ENCODE measurements around the gene SYP.
A peak's percentile ranks its signal among the peaks of the same experiment; 100 is the strongest.
"Not testable (repeated sequence)": the region's sequence is repeated elsewhere in the genome, so short reads cannot be mapped to it uniquely, and the experiment has no call there.

SYP gene

GRCh38 chrX:49177873-49178480, 22.0 kb downstream of the SYP start:
- Histone ChIP-seq H3K4me1 (peaks cover 6% of the 10 kb centered on the region), H3K27me3 (ENCODE audit: low read depth) (no peaks in the 10 kb centered on the region), H3K36me3 (replicated peaks) (peaks cover 91% of the 10 kb centered on the region), H3K4me3 (no peak overlapping the region), H3K9me3 (no peaks in the 10 kb centered on the region)
- in situ Hi-C loops (cut with MboI; ENCODE audit: low sequenced_read_pairs) = no loop called here
- no peak for DNase-seq (ENCODE audit: low spot score in 2 of 2)

DNA sequence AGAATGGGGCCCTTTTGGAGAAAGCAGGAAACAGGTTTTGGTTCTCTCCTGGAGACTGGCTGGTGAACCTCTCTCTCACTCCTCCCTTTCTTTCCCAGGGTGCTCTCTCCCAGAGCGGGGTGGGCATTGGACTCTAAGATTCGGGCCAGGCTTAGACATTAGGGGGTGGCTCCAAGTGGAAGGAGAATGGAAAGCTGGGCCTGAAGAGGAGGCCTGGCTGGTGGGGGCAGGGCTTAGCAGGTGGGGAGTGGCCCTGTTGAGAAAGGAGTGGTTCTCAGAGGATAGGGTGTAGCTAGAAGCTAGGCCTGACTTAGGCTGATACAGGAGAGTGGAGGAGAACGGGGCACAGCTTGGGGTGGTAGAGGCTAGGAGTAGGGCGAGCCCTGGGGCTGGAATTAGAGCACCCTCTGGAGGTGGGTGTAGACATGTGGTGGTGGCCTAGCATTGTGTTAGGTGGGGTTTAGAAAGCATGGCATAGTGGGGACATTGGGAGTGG, 22.6 kb downstream of the SYP start:
- no peaks in the 10 kb centered on the region for H3K9me3 ChIP-seq
- no peaks in the 10 kb centered on the region for H3K27me3 ChIP-seq (ENCODE audit: low read depth)
- H3K36me3 ChIP-seq (replicated peaks) = peaks cover 86% of the 10 kb centered on the region
- no peak overlapping the region for H3K4me3 ChIP-seq
- H3K4me1 ChIP-seq = peaks cover 8% of the 10 kb centered on the region
- in situ Hi-C loops (cut with MboI; ENCODE audit: low sequenced_read_pairs) = no loop called here
- no peak for DNase-seq (ENCODE audit: low spot score in 2 of 2)

- peak in 1 of 2 experiments; percentile 63 for DNase-seq (ENCODE audit: low spot score in 2 of 2)
- peaks cover 8% of the 10 kb centered on the region for H3K4me1 ChIP-seq
- H3K9me3 ChIP-seq = no peaks in the 10 kb centered on the region
- H3K36me3 ChIP-seq (replicated peaks) = peaks cover 79% of the 10 kb centered on the region
- no peak overlapping the region for H3K4me3 ChIP-seq
- in situ Hi-C loops (cut with MboI; ENCODE audit: low sequenced_read_pairs) = no loop called here
- H3K27me3 ChIP-seq (ENCODE audit: low read depth) = no peaks in the 10 kb centered on the region
Measured at GRCh38 chrX:49176421-49177326, 23.3 kb downstream of the SYP start.

DNA sequence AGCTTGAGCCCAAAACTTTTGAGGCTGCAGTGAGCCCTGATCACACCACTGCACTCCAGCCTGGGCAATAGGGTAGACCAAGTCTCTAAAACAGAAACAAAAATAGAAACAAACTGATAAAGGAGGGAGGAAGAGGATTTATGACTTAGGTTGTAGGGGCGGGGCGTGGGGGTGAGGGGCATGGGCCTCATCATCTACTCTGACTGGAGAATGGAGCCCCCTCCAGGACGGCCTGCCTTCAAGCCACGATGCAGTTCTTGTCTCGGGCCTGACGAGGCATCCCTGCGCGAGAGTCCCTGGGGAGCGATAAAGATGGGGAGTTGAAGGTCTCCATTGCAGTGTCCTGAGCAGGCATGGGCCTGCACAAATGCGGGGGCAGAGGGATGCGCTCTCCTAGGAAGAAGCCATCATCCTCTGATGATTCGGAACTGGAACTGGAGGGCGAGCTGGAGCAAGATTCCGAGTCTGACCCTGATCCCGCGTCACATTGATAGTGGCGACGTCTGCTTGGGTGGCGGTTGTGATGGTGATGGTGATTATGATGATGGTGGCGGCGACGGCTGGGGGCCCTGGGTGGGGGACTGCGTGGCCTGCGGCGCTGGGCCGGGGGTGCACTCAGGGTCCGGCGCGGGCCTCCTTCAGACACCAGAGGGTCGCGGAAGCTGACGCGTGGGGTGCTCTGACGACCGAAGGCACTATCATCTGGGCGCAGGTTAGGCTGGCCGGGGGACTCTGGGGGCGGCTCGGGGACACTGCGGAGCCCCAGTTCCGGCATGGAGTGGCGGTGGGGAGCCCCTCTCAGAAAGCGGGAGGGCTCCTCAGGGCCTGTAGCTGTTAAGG, 24.3 kb downstream of the SYP start:
- Histone ChIP-seq H3K9me3 (no peaks in the 10 kb centered on the region), H3K4me1 (peaks cover 8% of the 10 kb centered on the region), H3K4me3 (no peak overlapping the region), H3K36me3 (replicated peaks) (peaks cover 72% of the 10 kb centered on the region), H3K27me3 (ENCODE audit: low read depth) (no peaks in the 10 kb centered on the region)
- in situ Hi-C loops (cut with MboI; ENCODE audit: low sequenced_read_pairs) = no loop called here
- DNase-seq (ENCODE audit: low spot score in 2 of 2) = peak in 1 of 2 experiments; percentile 55

GRCh38 chrX:49174723-49175122, 25.3 kb downstream of the SYP start:
- Histone ChIP-seq H3K4me3 (no peak overlapping the region), H3K4me1 (peaks cover 8% of the 10 kb centered on the region), H3K36me3 (replicated peaks) (peaks cover 66% of the 10 kb centered on the region), H3K27me3 (ENCODE audit: low read depth) (no peaks in the 10 kb centered on the region), H3K9me3 (no peaks in the 10 kb centered on the region)
- in situ Hi-C loops (cut with MboI; ENCODE audit: low sequenced_read_pairs) = no loop called here
- peak in 1 of 2 experiments; percentile 70 for DNase-seq (ENCODE audit: low spot score in 2 of 2)

DNA sequence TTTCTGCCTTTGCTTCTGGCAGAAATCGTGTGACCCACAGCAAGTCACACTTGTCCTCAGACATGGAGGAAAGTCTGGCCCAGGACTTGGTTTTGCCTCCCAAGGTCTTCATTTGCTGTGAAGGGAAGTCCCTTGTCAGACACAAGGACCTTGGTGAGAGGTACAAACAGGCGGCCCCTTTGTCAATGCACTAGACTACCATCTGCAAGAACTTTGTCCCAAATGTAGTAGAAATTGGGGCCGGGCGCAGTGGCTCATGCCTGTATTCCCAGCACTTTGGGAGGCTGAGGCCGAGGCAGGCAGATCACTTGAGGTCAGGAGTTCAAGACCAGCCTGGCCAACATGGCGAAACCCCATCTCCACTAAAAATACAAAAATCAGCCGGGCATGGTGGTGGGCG, 26.4 kb downstream of the SYP start:
- DNase-seq (ENCODE audit: low spot score in 2 of 2); H3K9me3 ChIP-seq; H3K27me3 ChIP-seq (ENCODE audit: low read depth); H3K4me1 ChIP-seq; H3K4me3 ChIP-seq; in situ Hi-C loops (cut with MboI; ENCODE audit: low sequenced_read_pairs): not testable (repeated sequence)
- peaks cover 55% of the 10 kb centered on the region for H3K36me3 ChIP-seq (replicated peaks)

DNA sequence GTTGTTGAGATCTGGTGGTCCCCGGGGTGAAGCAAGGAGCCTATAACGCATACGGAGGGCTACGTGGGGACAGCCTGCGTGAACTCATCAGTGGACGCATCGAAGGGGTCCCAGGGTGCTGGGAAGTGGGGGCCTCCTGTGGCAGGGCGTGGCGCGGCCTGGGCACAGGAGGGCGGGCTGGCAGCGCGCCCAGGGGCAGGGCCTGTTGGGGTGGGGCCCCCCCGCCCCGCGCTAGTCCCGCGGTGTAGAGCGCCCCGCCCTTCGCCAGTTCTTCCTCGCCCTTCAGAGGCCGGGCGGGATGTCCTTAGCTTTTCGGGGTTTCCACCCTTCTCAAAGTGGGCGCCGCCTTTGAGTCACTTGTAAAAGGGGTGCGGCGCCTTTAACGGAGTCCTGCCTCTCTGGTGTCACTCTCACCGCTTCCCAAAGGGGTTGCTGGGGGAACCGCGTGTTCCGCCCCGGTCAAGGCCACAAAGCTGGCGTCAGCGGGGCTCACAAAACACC, 27.7 kb downstream of the SYP start:
- Histone ChIP-seq H3K27me3 (ENCODE audit: low read depth) (no peaks in the 10 kb centered on the region), H3K9me3 (no peaks in the 10 kb centered on the region), H3K4me3 (peak overlapping the region; percentile 78), H3K4me1 (peaks cover 13% of the 10 kb centered on the region), H3K36me3 (replicated peaks) (peaks cover 42% of the 10 kb centered on the region)
- in situ Hi-C loops (cut with MboI; ENCODE audit: low sequenced_read_pairs) = no loop called here
- peak; percentile 39 to 73 for DNase-seq (ENCODE audit: low spot score in 2 of 2)

- DNase-seq (ENCODE audit: low spot score in 2 of 2) = peak; percentile 42 to 85
- Histone ChIP-seq H3K9me3 (no peaks in the 10 kb centered on the region), H3K36me3 (replicated peaks) (peaks cover 37% of the 10 kb centered on the region), H3K27me3 (ENCODE audit: low read depth) (no peaks in the 10 kb centered on the region), H3K4me3 (peak within 1 kb of the TSS; percentile 78), H3K4me1 (peaks cover 18% of the 10 kb centered on the region)
- in situ Hi-C loops (cut with MboI; ENCODE audit: low sequenced_read_pairs) = no loop called here
Measured at GRCh38 chrX:49171752-49172279, 28.2 kb downstream of the SYP start, which contains the start of gene PLP2. Gene PLP2, plus strand, starts transcription at chrX:49171898. Its CDS starts 103 bp downstream, at chrX:49172001.

- Histone ChIP-seq H3K4me3 (peak overlapping the region; percentile 29; the same call in 1 of the 2 replicates), H3K27me3 (ENCODE audit: low read depth) (no peaks in the 10 kb centered on the region), H3K36me3 (replicated peaks) (no peaks in the 10 kb centered on the region), H3K4me1 (peaks cover 29% of the 10 kb centered on the region), H3K9me3 (no peaks in the 10 kb centered on the region)
- no peak for DNase-seq (ENCODE audit: low spot score in 2 of 2)
- in situ Hi-C loops (cut with MboI; ENCODE audit: low sequenced_read_pairs) = loop anchor here (5.0 kb wide), 1 partner anchor 270 kb away; the partner anchor contains the start of genes PQBP1 and TIMM17B
Measured at GRCh38 chrX:49167740-49168108, 32.3 kb downstream of the SYP start.

DNA sequence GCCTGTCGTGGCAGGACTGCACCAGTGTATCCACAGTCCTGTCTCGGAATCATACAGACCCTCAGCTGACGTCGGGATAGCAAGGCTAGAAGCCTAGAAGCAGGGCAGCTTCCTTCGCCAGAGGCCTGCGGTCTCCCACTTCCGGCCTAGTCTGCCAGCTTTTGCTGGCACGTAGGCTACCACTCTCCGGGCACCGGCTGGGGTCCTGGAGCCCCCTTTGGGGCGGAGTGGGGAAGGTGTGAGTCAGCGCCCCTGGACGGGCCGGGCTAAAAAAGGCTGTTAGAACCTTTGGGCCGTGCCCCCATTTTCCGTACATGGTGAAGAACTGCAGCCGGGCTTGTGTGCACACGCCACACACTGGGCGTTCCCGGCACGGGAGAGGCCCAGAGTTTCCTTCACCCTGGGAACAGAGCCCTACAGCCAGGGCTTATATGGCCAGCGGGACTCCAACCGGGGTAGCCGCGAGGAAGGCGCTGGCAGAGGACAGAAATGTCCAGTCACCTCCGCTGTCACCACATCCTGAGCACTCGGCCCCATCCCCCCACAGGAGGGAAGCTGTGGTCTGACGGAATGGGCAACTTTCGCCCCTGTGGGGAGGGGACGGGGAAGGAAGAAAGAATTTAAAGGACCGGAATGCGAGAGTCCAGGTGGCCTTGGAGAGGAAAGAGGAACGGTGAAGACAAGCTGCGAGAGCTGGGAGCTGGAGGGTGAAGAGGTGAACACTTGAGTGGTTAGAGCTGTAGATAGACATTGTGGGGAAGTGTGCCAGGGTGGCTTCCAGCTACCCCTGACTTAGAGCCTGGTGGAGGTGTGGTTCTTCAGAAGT, 32.9 kb downstream of the SYP start:
- Histone ChIP-seq H3K9me3 (no peaks in the 10 kb centered on the region), H3K27me3 (ENCODE audit: low read depth) (no peaks in the 10 kb centered on the region), H3K36me3 (replicated peaks) (no peaks in the 10 kb centered on the region), H3K4me1 (peaks cover 29% of the 10 kb centered on the region), H3K4me3 (peak overlapping the region; percentile 29)
- peak in 1 of 2 experiments; percentile 64 for DNase-seq (ENCODE audit: low spot score in 2 of 2)
- in situ Hi-C loops (cut with MboI; ENCODE audit: low sequenced_read_pairs) = loop anchor here (5.0 kb wide), 1 partner anchor 270 kb away; the partner anchor contains the start of genes PQBP1 and TIMM17B

GRCh38 chrX:49165901-49166881, 33.8 kb downstream of the SYP start:
- Histone ChIP-seq H3K9me3 (no peaks in the 10 kb centered on the region), H3K4me1 (peaks cover 29% of the 10 kb centered on the region), H3K27me3 (ENCODE audit: low read depth) (no peaks in the 10 kb centered on the region), H3K4me3 (peak overlapping the region; percentile 29), H3K36me3 (replicated peaks) (no peaks in the 10 kb centered on the region)
- in situ Hi-C loops (cut with MboI; ENCODE audit: low sequenced_read_pairs) = loop anchor here (5.0 kb wide), 1 partner anchor 269 kb away; the partner anchor contains the start of genes PQBP1 and TIMM17B
- DNase-seq (ENCODE audit: low spot score in 2 of 2) = peak; percentile 95 to 98

All from HAP-1 (cell line).